Nucleus accumbens (tissue), 56 donors: ENCODE data around the gene LRP4.
"Not testable (repeated sequence)": the region's sequence is repeated elsewhere in the genome, so short reads cannot be mapped to it uniquely, and the experiment has no call there.

Source experiments
- DNase-seq, 56 donors: peaks; one replicate each; lab custom pipeline; 2025; lab: John Stamatoyannopoulos, UW

Gene LRP4

GRCh38 chr11:46928701-46929100, 10.4 kb upstream of the LRP4 start:
- not testable (repeated sequence) for DNase-seq

DNA sequence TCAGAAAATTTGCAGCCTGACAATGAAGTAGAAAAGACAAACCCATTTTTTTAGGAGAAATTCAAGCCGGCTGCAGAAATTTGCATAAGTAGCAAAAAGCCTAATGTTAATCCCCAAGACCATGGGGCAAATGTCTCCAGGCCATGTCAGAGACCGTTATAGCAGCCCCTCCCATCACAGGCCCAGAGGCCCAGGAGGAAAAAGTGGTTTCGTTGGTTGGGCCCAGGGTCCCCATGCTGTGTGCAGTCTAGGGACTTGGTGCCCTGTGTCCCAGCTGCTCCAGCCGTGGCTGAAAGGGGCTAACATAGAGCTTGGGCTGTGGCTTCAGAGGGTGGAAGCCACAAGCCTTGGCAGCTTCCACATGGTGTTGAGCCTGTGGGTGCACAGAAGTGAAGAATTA, 9.6 kb upstream of the LRP4 start:
- not testable (repeated sequence) for DNase-seq

DNA sequence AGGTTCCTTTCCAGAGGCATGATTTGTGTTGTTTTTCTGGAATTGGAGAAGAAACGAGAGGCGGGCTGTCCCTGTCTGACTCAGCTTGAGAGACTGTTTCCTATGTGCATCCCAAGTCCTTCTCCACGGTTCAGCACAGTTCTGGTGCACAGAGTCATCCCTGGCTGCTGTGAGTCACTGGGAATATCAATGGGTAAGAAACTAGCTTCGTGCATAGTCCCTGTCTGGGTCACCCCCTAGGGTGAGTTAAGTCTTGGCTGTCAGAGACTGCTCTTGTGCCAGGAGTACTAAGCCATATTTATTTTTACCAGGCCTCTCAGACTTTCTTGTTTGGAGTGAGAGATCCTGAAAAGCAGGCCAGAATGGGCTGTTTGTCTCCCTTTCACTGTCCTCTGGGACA, 2.4 kb upstream of the LRP4 start:
- peak in 5 of 56 donors; percentile 17 to 36 (median 30) for DNase-seq

- peak in 1 of 56 donors; percentile 56 for DNase-seq
Observed at GRCh38 chr11:46918788-46919513, 601 bp upstream of the LRP4 start.

- DNase-seq, result no peak
Observed at GRCh38 chr11:46917762-46918082, 628 bp downstream of the LRP4 start.

- DNase-seq, result peak in 3 of 56 donors; percentile 21 to 48 (median 41)
Observed at GRCh38 chr11:46917109-46917761, 1.1 kb downstream of the LRP4 start.

DNA sequence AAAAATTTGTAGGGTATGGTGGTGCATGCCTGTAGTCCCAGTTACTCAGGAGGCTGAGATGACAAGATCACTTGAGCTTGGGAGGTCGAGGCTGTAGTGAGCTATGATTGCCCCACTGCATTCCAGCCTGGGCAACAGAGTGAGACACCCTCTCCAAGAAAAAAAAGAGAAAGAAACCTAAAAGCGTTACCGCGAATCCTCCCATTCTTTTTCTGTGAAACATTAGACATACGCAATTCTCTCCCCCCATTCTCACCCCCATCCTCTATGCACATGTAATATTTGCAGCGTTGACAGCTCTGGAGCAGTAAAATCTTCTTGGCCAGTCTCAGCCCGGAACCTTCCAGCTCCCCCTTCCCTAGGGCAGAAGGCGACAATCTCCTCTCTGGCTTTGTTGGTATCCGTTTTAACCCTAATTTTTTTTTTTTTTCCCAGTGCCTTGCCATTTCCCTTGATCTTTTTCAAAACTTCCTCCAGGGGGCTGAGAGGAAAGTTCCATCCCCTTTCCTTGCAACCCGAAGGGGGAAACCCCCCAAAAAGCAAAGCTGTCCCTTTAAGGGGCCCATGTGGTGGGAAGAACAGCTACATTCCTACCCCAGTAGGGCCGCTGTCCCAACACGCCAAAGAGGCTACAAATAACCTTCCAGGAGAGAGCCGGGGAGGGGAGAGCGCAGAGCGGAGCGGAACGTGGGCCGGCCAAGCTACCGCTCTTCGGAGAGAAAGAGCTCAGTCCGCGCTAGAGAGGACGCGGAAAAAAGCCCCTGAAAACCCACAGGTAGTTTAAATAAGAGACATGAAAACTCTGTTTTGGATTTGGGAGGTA, 1.9 kb downstream of the LRP4 start:
- DNase-seq, result peak in 24 of 56 donors; percentile 9 to 52 (median 36)

DNA sequence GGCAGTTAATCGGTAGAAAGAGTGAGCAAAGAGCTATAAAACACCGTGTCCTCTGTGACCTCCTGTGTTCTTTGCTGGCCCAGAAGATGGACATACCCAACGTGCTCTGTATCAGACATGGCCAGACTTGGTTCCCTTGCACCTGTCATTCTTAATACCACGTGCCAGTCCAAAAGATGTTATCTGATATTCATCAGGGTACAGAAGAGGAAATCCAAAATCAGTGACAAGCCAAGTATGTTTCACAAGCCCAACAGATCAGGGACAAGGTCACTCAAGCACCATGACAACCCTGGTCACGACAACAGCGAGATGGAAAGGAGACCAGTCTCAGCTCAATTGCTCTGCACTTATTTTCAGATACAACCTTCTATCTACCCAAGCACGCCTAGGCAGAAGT, 3.4 kb downstream of the LRP4 start:
- no peak for DNase-seq

DNA sequence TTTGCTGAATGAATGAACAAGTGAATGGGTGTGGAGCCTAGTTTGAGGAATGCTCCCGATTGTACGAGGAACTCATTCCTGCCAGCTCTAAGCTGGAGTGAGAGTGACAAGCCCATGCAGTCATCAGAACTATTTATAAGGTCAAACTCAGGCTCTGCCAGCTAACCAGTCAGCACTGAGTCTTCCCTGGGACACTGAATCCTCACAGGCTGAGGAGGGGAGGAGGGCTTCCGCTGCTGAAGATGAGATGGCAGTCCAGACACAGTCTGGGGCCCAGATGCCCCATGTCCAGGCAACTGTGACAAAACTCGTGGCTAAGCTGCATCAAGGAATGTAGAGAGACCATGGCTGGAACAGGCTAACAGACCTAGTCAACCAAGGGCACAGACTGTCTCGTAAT, 4.0 kb downstream of the LRP4 start:
- DNase-seq, result peak in 14 of 56 donors; percentile 14 to 82 (median 29)

DNA sequence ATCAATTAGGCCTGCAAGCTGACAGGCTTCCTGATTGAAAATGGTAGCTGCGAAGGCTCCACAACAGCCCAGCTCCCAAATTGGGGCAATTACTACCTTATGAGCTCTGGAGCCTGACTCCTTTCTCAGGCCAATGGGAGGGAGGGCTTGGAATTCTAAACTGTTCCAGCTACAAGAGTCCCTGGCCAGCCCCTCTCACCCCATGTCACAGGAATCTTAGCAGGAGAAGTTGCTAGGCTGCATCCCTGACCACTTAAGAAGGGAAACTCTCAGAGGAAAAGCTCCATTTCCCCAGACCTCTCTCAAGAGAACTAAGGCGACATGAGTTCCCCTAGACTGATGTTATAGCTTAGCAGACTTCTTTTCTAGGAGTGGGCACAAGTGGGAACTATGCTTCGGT, 4.9 kb downstream of the LRP4 start:
- no peak for DNase-seq

DNA sequence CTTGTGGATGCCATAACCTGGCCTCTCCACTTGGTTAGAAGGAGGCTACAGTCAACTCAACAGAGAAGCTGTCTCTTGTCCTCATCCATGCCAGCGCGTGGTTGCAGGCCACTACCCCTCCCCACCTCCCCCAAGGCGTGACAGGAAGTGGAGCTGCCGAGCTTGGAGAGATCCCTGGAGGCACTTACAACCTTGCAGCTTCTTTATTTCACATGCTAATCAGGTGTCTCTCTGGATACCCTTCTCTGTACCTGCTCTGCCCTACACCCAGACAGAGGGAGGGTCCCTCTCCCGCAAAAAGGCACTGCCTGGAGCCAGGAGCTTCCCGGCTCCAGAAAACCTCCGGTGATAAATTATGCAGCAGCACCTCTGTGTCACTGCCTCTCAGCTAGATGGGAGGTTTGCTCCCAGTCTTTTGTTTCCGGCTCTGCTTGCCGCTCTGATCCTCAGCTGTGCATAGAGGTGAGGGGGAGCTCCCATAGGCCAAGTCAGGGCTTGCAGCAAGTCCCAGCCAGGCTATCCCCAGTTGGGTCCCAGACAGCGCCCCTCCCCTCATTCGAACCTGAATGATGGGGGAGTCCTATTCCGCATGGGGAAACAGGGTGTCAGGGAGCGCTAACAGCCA, 5.7 kb downstream of the LRP4 start:
- DNase-seq, result peak in 24 of 56 donors; percentile 25 to 60 (median 44)

DNA sequence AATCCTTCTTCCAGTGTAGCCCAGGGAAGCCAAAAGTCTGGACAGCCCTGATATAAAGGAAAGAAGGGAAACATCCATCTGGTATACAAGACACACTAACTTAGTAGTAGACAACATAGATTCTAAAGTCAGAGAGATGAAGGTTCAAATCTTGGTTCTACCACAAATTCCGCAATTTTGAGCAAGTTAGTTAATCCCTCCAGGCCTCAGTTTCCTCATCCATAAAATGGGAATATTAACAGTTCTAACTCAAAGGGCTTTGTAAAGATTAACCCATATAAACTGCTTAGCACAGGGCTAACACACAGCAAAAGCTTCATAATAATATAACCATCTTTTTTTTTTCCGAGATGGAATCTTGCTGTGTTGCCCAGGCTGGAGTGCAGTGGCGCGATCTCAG, 10.7 kb downstream of the LRP4 start:
- no peak for DNase-seq

DNA sequence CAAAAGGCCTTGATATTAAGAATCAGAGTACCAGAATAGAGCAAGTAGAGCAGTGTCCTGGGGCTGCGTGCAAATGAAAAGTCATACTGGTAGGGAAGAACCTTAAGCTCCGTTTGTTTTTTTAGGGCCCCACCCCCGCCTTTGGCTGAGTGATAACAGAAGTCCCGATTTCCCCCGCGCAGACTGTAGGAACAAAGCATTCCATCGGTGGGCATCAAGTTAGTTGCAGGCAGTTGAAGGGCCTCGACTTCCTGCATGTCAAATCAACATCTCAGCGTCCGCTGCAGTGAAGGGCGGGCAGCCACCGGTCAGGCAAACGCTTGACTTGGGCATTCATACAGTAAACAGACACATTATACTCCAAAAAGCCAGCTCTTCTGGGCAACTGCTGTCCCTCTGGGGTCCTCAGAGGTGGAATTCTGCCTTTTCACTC, 11.7 kb downstream of the LRP4 start:
- DNase-seq, result peak in 26 of 56 donors; percentile 2 to 48 (median 28)

DNA sequence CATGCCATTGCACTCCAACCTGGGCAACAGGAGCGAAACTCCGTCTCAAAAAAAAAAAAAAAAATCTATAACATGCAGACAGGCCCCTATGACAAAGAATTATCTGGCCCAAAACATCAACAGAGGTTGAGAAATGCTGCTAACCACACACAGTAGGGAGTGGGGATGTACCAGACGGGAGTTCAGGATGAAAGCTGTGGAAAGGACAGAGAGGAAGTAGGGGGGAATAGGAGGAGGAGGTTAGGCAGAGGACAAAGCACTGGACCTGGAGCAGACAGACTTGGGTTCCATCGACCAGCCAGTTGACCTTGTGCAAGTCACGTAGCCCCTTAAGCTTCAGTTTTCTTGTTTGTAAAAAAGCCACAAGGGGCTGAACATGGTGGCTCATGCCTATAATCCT, 12.5 kb downstream of the LRP4 start:
- no peak for DNase-seq

- peak; percentile 36 to 99 (median 95) for DNase-seq
Observed at GRCh38 chr11:46903846-46904245, 14.5 kb downstream of the LRP4 start.

DNA sequence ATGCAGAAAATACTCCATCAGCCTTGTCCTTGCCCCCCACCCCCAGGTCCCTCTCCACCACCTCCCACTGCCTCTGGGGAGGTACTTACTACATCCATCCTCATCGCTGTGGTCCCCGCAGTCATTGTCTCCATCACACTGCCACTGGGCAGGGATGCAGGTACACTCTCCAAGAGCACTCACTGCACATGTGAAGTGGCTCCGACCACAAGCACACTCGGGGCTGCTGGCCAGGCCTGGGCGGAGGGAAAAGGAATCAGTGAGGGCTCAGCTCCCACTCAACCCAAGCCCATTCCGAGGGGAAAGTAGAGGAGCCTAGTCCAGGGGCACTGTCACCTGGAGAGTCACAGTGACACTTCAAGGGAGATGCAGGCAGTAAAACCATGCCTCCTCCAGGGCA, 15.7 kb downstream of the LRP4 start:
- DNase-seq, result peak in 1 of 56 donors; percentile 18

DNA sequence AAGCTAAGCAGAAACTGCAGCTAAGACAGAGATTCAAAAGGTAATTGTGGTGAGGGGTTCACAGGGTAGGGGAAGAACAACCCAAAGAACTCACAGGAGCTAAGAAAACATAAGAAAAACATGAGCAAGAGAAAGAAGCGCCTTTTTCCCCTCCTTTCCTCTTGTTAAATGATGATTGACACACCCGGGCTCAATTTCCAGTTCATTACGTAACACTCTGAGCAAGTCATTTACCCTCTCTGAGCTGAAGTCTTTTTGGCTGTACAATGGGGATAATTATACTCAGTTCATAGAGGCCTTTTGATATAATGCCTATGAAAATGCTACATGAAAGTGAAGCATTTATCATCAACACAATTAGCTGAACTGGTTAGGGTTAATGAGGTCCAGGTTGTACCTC, 17.2 kb downstream of the LRP4 start:
- DNase-seq, result peak in 2 of 56 donors; percentile 14 to 18

- no peak for DNase-seq
Observed at GRCh38 chr11:46900091-46900746, 18.1 kb downstream of the LRP4 start.

GRCh38 chr11:46899501-46900025, 18.8 kb downstream of the LRP4 start:
- DNase-seq, result no peak
